Right kidney (tissue), 1 donor: ENCODE data around the gene FGGY.
A peak's percentile ranks its signal among the peaks of the same experiment; 100 is the strongest.
"Not testable (repeated sequence)": the region's sequence is repeated elsewhere in the genome, so short reads cannot be mapped to it uniquely, and the experiment has no call there.

Experiments
- DNase-seq: peaks from one replicate; pipeline ENCODE4 v3.0.0-alpha.2; 2016

FGGY gene

GRCh38 chr1:59552007-59552406 lies 255.1 kb downstream of the FGGY start:
- peak; percentile 37 for DNase-seq

- DNase-seq: no peak
Measured at GRCh38 chr1:59553371-59553770, 256.5 kb downstream of the FGGY start.

GRCh38 chr1:59554011-59554663 lies 257.2 kb downstream of the FGGY start:
- peak; percentile 27 for DNase-seq

- DNase-seq: no peak
Measured at GRCh38 chr1:59554752-59555151, 257.9 kb downstream of the FGGY start.

- DNase-seq: peak; percentile 28
Measured at GRCh38 chr1:59556398-59556797, 259.5 kb downstream of the FGGY start.

GRCh38 chr1:59556802-59557548 lies 260.1 kb downstream of the FGGY start:
- DNase-seq: peak; percentile 25

- no peak for DNase-seq
Measured at GRCh38 chr1:59557549-59557885, 260.6 kb downstream of the FGGY start.

GRCh38 chr1:59558580-59558979 lies 261.7 kb downstream of the FGGY start:
- DNase-seq: not testable (repeated sequence)

- DNase-seq: no peak
Measured at GRCh38 chr1:59560807-59561450, 264.0 kb downstream of the FGGY start.

GRCh38 chr1:59561796-59562195 lies 264.9 kb downstream of the FGGY start:
- no peak for DNase-seq

GRCh38 chr1:59564192-59564891 lies 267.4 kb downstream of the FGGY start:
- DNase-seq: no peak

- DNase-seq: no peak
Measured at GRCh38 chr1:59565611-59566410, 268.9 kb downstream of the FGGY start.

GRCh38 chr1:59568158-59568935 lies 271.5 kb downstream of the FGGY start:
- DNase-seq: no peak

GRCh38 chr1:59569198-59569597 lies 272.3 kb downstream of the FGGY start:
- no peak for DNase-seq

GRCh38 chr1:59570524-59570923 lies 273.6 kb downstream of the FGGY start:
- DNase-seq: no peak

- no peak for DNase-seq
Measured at GRCh38 chr1:59574085-59574484, 277.2 kb downstream of the FGGY start.

GRCh38 chr1:59577774-59578173 lies 280.9 kb downstream of the FGGY start:
- no peak for DNase-seq

- no peak for DNase-seq
Measured at GRCh38 chr1:59579222-59579621, 282.3 kb downstream of the FGGY start.

- DNase-seq: no peak
Measured at GRCh38 chr1:59580257-59580656, 283.4 kb downstream of the FGGY start.

- not testable (repeated sequence) for DNase-seq
Measured at GRCh38 chr1:59592410-59592809, 295.5 kb downstream of the FGGY start.

- DNase-seq: no peak
Measured at GRCh38 chr1:59592924-59593323, 296.0 kb downstream of the FGGY start.
